H9 (cell line): ENCODE measurements around the gene AGAP5. TPM values are rescaled to one million over a fixed set of nuclear protein-coding genes. Genes with fewer than 3 reads are reported as not detected.
A peak's percentile ranks its signal among the peaks of the same experiment; 100 is the strongest.

Experiments
- DNase-seq: peaks from one replicate; pipeline ENCODE4 v3.0.0-alpha.2; 2017
- H2AFZ ChIP-seq: one replicate; pipeline ENCODE4 v1.6.1; 2013; ENCODE audit warnings: mild to moderate bottlenecking, low read length, control low read depth, moderate library complexity
- H2AK5ac ChIP-seq: 2 replicates; pipeline ENCODE4 v1.6.1; 2013; ENCODE audit warnings: low read length, control low read depth, mixed read lengths; ENCODE audit not compliant: insufficient read length
- H2BK120ac ChIP-seq: one replicate; pipeline ENCODE4 v1.6.1; 2013; ENCODE audit warnings: low read depth, mild to moderate bottlenecking, low read length, control low read depth, inconsistent platforms; ENCODE audit not compliant: poor library complexity, severe bottlenecking
- H2BK12ac ChIP-seq: 2 replicates; pipeline ENCODE4 v1.6.1; 2013; ENCODE audit warnings: low read length, control low read depth, mixed read lengths, low read depth; ENCODE audit not compliant: insufficient read length
- H2BK15ac ChIP-seq: 2 replicates; pipeline ENCODE4 v1.6.1; 2013; ENCODE audit warnings: low read depth, low read length, control low read depth
- H2BK20ac ChIP-seq: one replicate; pipeline ENCODE4 v1.6.1; 2013; ENCODE audit warnings: low read depth, mild to moderate bottlenecking, low read length, control low read depth, inconsistent platforms; ENCODE audit not compliant: poor library complexity, severe bottlenecking
- H2BK5ac ChIP-seq: 2 replicates; pipeline ENCODE4 v1.6.1; 2013; ENCODE audit warnings: low read length, control low read depth, mixed read lengths; ENCODE audit not compliant: insufficient read length
- H3K14ac ChIP-seq: 2 replicates; pipeline ENCODE4 v1.6.1; 2013; ENCODE audit warnings: low read length, control low read depth; ENCODE audit not compliant: insufficient read depth
- H3K18ac ChIP-seq: 2 replicates; pipeline ENCODE4 v1.6.1; 2013; ENCODE audit warnings: low read depth, mild to moderate bottlenecking, mixed read lengths, low read length, control low read depth; ENCODE audit not compliant: insufficient read length
- H3K23ac ChIP-seq: 2 replicates; pipeline ENCODE4 v1.6.1; 2013; ENCODE audit warnings: low read length, control low read depth, mixed read lengths, low read depth; ENCODE audit not compliant: insufficient read length
- H3K23me2 ChIP-seq: 2 replicates; pipeline ENCODE4 v1.6.1; 2013; ENCODE audit warnings: low read depth, mild to moderate bottlenecking, mixed read lengths, low read length, control low read depth; ENCODE audit not compliant: insufficient read length, poor library complexity, severe bottlenecking
- H3K27ac ChIP-seq: 2 replicates; pipeline ENCODE4 v1.5.1; 2013; ENCODE audit warnings: low read length, control low read depth, mixed read lengths, low read depth; ENCODE audit not compliant: insufficient read length
- H3K27me3 ChIP-seq: 2 replicates; pipeline ENCODE4 v1.6.1; 2013; ENCODE audit warnings: low read length, control low read depth, inconsistent platforms; ENCODE audit not compliant: insufficient read depth
- H3K4ac ChIP-seq: 2 replicates; pipeline ENCODE4 v1.6.1; 2013; ENCODE audit warnings: low read depth, mild to moderate bottlenecking, control low read depth, inconsistent platforms, low read length, moderate library complexity
- H3K4me1 ChIP-seq: 2 replicates; pipeline ENCODE4 v1.6.1; 2013; ENCODE audit warnings: low read length, control low read depth, inconsistent platforms; ENCODE audit not compliant: insufficient read depth
- H3K4me2 ChIP-seq: 2 replicates; pipeline ENCODE4 v1.6.1; 2013; ENCODE audit warnings: low read length, control low read depth, mixed read lengths; ENCODE audit not compliant: insufficient read length, insufficient read depth
- H3K56ac ChIP-seq: 2 replicates; pipeline ENCODE4 v1.6.1; 2013; ENCODE audit warnings: low read depth, mild to moderate bottlenecking, mixed read lengths, low read length, control low read depth; ENCODE audit not compliant: insufficient read length
- H3K79me1 ChIP-seq: 2 replicates; pipeline ENCODE4 v1.6.1; 2013; ENCODE audit warnings: low read depth, mild to moderate bottlenecking, moderate library complexity, low read length, control low read depth, inconsistent platforms; ENCODE audit not compliant: insufficient read depth, poor library complexity, severe bottlenecking
- H3K79me2 ChIP-seq: 2 replicates; pipeline ENCODE4 v1.6.1; 2013; ENCODE audit warnings: low read length, control low read depth, inconsistent platforms; ENCODE audit not compliant: insufficient read depth
- H3K9ac ChIP-seq: 2 replicates; pipeline ENCODE4 v1.6.1; 2013; ENCODE audit warnings: low read length, control low read depth, mixed read lengths; ENCODE audit not compliant: insufficient read length; ENCODE audit errors: extremely low read depth
- H3K9me3 ChIP-seq: one replicate; pipeline ENCODE4 v1.6.1; 2013; ENCODE audit warnings: low read depth, low read length, inconsistent platforms; ENCODE audit not compliant: control insufficient read depth
- H3T11ph ChIP-seq: one replicate; pipeline ENCODE4 v1.6.1; 2013; ENCODE audit warnings: mild to moderate bottlenecking, low read length, control low read depth, inconsistent platforms
- H4K20me1 ChIP-seq: one replicate; pipeline ENCODE4 v1.6.1; 2013; ENCODE audit not compliant: control insufficient read depth, insufficient read length, insufficient read depth
- H4K5ac ChIP-seq: 2 replicates; pipeline ENCODE4 v1.6.1; 2013; ENCODE audit warnings: low read depth, mild to moderate bottlenecking, mixed read lengths, low read length, control low read depth; ENCODE audit not compliant: insufficient read length
- H4K8ac ChIP-seq: replicated peaks from 2 replicates; pipeline ENCODE4 v1.6.1; 2013; ENCODE audit warnings: low read length, control low read depth, mixed read lengths, low read depth; ENCODE audit not compliant: insufficient read length
- H4K91ac ChIP-seq: 2 replicates; pipeline ENCODE4 v1.6.1; 2013; ENCODE audit warnings: low read depth, mild to moderate bottlenecking, moderate library complexity, mixed read lengths, low read length, control low read depth; ENCODE audit not compliant: insufficient read length
- H3K27ac Mint-ChIP-seq, 3 experiments: 2 replicates in 2 of 3; 3 replicates in 1 of 3; pipeline ENCODE4 v1.8.0; 2020 to 2021; ENCODE audit warnings: mixed read lengths in 3 of 3, mild to moderate bottlenecking in 1 of 3, moderate library complexity in 1 of 3
- H3K27me3 Mint-ChIP-seq: 2 replicates; pipeline ENCODE4 v1.8.0; 2021; ENCODE audit warnings: low read depth, mild to moderate bottlenecking, moderate library complexity, mixed read lengths
- H3K36me3 Mint-ChIP-seq, 3 experiments: 2 replicates in 2 of 3; 3 replicates in 1 of 3; pipeline ENCODE4 v1.8.0; 2020 to 2021; ENCODE audit warnings: low read depth in 3 of 3, mixed read lengths in 3 of 3; ENCODE audit not compliant: insufficient read depth in 1 of 3
- H3K4me1 Mint-ChIP-seq, 2 experiments: 2 replicates each; pipeline ENCODE4 v1.8.0; 2020; ENCODE audit warnings: mixed read lengths in 2 of 2
- H3K4me3 Mint-ChIP-seq, 2 experiments: 2 replicates in 1 of 2; 3 replicates in 1 of 2; pipeline ENCODE4 v1.8.0; 2020 to 2021; ENCODE audit warnings: mild to moderate bottlenecking in 2 of 2, mixed read lengths in 2 of 2, moderate library complexity in 1 of 2
- H3K9me3 Mint-ChIP-seq, 2 experiments: 2 replicates in 1 of 2; 3 replicates in 1 of 2; pipeline ENCODE4 v1.8.0; 2020; ENCODE audit warnings: mild to moderate bottlenecking in 2 of 2, mixed read lengths in 2 of 2, moderate library complexity in 1 of 2
- WGBS: extraction: QIAGEN DNeasy Blood & Tissue Kit; methylation state at CpG from one replicate; pipeline ENCODE4 v1.1.7; 2013; ENCODE audit warnings: missing lambda C conversion rate, low lambda C conversion rate, mixed read lengths; ENCODE audit not compliant: insufficient read length; ENCODE audit errors: extremely low coverage; 5-methylcytosine and 5-hydroxymethylcytosine counted together
- total RNA-seq: library from RNA; stranded (reverse); gene quantifications from 2 replicates; pipeline ENCODE4 v1.2.1, GENCODE V29; 2021
- TF ChIP-seq, protein P1 (sequence below): fragments of 200-600 bp; sonication (generic); conservative IDR thresholded peaks from 3 replicates; pipeline ENCODE4 v1.8.0; 2021; ENCODE audit warnings: antibody characterized with exemption, mild to moderate bottlenecking

The AGAP5 gene
- total RNA-seq, 1 experiment from 2014 or later = 5.2 TPM

- H3K4me1 ChIP-seq = peaks cover 3% of the 10 kb centered on the region; the same call in 1 of the 2 replicates
- no peak overlapping the region for H4K91ac ChIP-seq
- H3K4ac ChIP-seq = no peak overlapping the region
- no peak overlapping the region for H2BK5ac ChIP-seq
- H2BK120ac ChIP-seq = no peak overlapping the region
- no peak overlapping the region for H3T11ph ChIP-seq
- no peak overlapping the region for H3K27ac ChIP-seq
- no peak overlapping the region for H2BK12ac ChIP-seq
- H3K36me3 Mint-ChIP-seq = no peaks in the 10 kb centered on the region
- H3K4me1 Mint-ChIP-seq = peaks cover 20 to 23% of the 10 kb centered on the region in 2 experiments
- no peak overlapping the region for H2BK15ac ChIP-seq
- no peaks in the 10 kb centered on the region for H3K79me2 ChIP-seq
- H2AFZ ChIP-seq = no peak overlapping the region
- 0 out of 2 replicates have a peak overlapping the region, but pooled peaks have one; percentile 11 for H3K14ac ChIP-seq
- H3K4me2 ChIP-seq = no peak overlapping the region
- TF ChIP-seq, protein P1, sequence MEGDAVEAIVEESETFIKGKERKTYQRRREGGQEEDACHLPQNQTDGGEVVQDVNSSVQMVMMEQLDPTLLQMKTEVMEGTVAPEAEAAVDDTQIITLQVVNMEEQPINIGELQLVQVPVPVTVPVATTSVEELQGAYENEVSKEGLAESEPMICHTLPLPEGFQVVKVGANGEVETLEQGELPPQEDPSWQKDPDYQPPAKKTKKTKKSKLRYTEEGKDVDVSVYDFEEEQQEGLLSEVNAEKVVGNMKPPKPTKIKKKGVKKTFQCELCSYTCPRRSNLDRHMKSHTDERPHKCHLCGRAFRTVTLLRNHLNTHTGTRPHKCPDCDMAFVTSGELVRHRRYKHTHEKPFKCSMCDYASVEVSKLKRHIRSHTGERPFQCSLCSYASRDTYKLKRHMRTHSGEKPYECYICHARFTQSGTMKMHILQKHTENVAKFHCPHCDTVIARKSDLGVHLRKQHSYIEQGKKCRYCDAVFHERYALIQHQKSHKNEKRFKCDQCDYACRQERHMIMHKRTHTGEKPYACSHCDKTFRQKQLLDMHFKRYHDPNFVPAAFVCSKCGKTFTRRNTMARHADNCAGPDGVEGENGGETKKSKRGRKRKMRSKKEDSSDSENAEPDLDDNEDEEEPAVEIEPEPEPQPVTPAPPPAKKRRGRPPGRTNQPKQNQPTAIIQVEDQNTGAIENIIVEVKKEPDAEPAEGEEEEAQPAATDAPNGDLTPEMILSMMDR = no peak
- no peaks in the 10 kb centered on the region for H4K20me1 ChIP-seq
- no peak overlapping the region for H2AK5ac ChIP-seq
- no peaks in the 10 kb centered on the region for H3K9me3 Mint-ChIP-seq
- no CpG with 5 or more reads among the region's 9 CpGs for WGBS
- peak overlapping the region in 2 of 3 experiments; percentile 37 to 97; a peak in 4 of 7 replicates for H3K27ac Mint-ChIP-seq
- no peak overlapping the region for H3K9ac ChIP-seq
- H3K27me3 ChIP-seq = no peaks in the 10 kb centered on the region
- no peaks in the 10 kb centered on the region for H3K9me3 ChIP-seq
- no peak overlapping the region for H3K23ac ChIP-seq
- H3K79me1 ChIP-seq = no peaks in the 10 kb centered on the region
- H2BK20ac ChIP-seq = no peak overlapping the region
- H3K23me2 ChIP-seq = peaks cover 4% of the 10 kb centered on the region
- H3K56ac ChIP-seq = no peak overlapping the region
- H4K5ac ChIP-seq = no peak overlapping the region
- peaks cover 2% of the 10 kb centered on the region for H3K27me3 Mint-ChIP-seq
- no peak overlapping the region for H4K8ac ChIP-seq
- no peak overlapping the region for H3K18ac ChIP-seq
- H3K4me3 Mint-ChIP-seq = peak overlapping the region; percentile 71 to 88
- DNase-seq = peak; percentile 40
Observed at GRCh38 chr10:73646598-73647041, 51.3 kb downstream of the AGAP5 start.
